A549 (cell line): ENCODE measurements around the gene TNIP3.

ENCODE experiments used
- CBX8 ChIP-seq: fragments of 200-600 bp; sonication (generic); IDR thresholded peaks from 2 replicates; pipeline ENCODE4 v1.6.1; 2016
- CTCF ChIP-seq: fragments of >200 bp; sonication (Bioruptor Twin); formaldehyde crosslinking; IDR thresholded peaks from 3 replicates; pipeline ENCODE4 v1.5.1; 2016
- EP300 ChIP-seq, 2 experiments: fragments of >200 bp; sonication (Bioruptor Twin); formaldehyde crosslinking; IDR thresholded peaks; 2 replicates in 1 of 2; 3 replicates in 1 of 2; pipeline ENCODE4 v1.6.1; 2016 to 2017
- MAX ChIP-seq: IDR thresholded peaks from 2 replicates; pipeline ENCODE4 v1.6.1; 2012
- MYC ChIP-seq: IDR thresholded peaks from 2 replicates; pipeline ENCODE4 v1.6.1; 2012; ENCODE audit warnings: mild to moderate bottlenecking, inconsistent platforms, low read length, improper control_type of control experiment, borderline replicate concordance
- NR3C1 ChIP-seq: fragments of >200 bp; sonication (Bioruptor Twin); formaldehyde crosslinking; IDR thresholded peaks from 3 replicates; pipeline ENCODE4 v1.6.1; 2017
- POLR2A ChIP-seq: IDR thresholded peaks from 2 replicates; pipeline ENCODE4 v1.6.1; 2012; ENCODE audit warnings: mild to moderate bottlenecking, low read length
- POLR2AphosphoS2 ChIP-seq: conservative IDR thresholded peaks from 2 replicates; pipeline ENCODE4 v1.6.1; 2012; ENCODE audit warnings: low read length, improper control_type of control experiment, inconsistent platforms
- REST ChIP-seq: fragments of 200-600 bp; sonication (generic); IDR thresholded peaks from 2 replicates; pipeline ENCODE4 v1.6.1; 2016; ENCODE audit warnings: antibody characterized with exemption, mild to moderate bottlenecking, moderate library complexity
- ZSCAN20 ChIP-seq: fragments of 250-450 bp; sonication (Bioruptor Pico); IDR thresholded peaks from 2 replicates; pipeline ENCODE4 v1.8.0; 2022; ENCODE audit warnings: mild to moderate bottlenecking, moderate library complexity

GRCh38 chr4:121125498-121125885 lies 38.6 kb downstream of the TNIP3 start:
- TF ChIP-seq MAX (no peak), CTCF (no peak), POLR2A (no peak), CBX8 (no peak), POLR2AphosphoS2 (no peak), ZSCAN20 (CRISPR knock-in tag) (no peak), NR3C1 (no peak), EP300 (IDR thresholded peaks at IDR 0.05) (no peak), REST (no peak), MYC (no peak)
